Measurements from ENCODE around the gene ELP4.

ELP4 gene

DNA sequence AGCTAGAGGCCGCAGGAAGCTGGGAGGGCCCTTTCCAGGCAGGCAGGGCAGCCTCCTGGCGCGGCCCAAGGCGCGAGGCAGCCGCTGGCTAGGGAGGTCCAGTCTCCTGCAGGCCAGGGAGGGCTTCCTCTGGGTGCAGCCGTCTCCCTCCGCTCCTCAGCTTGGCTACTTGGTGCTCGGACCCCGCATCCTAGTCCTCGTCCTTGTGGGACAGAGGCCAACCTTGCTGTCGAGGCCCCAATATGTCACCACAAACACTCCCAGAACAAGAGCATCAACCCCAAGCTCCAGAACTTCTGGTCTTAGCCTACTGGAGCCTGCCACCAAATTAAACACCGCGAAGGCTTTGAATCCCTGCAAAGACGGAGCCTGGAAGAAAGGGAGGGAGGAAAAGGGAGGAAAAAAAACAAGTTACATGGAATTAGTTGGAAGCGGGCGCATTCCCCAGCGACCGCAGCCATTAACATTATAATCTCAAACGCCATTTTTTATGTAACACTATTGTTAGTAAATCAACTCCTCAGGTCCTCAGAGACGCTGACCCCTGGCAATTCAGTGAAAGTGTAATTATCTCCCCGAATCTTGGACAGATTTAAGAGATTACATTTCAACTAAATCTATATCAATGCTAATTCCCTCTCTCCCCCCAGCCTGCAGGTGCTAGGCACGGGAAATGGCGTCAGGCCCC lies 314.2 kb downstream of the ELP4 start:
- TF ChIP-seq, protein P1, sequence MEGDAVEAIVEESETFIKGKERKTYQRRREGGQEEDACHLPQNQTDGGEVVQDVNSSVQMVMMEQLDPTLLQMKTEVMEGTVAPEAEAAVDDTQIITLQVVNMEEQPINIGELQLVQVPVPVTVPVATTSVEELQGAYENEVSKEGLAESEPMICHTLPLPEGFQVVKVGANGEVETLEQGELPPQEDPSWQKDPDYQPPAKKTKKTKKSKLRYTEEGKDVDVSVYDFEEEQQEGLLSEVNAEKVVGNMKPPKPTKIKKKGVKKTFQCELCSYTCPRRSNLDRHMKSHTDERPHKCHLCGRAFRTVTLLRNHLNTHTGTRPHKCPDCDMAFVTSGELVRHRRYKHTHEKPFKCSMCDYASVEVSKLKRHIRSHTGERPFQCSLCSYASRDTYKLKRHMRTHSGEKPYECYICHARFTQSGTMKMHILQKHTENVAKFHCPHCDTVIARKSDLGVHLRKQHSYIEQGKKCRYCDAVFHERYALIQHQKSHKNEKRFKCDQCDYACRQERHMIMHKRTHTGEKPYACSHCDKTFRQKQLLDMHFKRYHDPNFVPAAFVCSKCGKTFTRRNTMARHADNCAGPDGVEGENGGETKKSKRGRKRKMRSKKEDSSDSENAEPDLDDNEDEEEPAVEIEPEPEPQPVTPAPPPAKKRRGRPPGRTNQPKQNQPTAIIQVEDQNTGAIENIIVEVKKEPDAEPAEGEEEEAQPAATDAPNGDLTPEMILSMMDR (IDR thresholded peaks at IDR 0.05; ENCODE audit: low read length), result no peak
- TF ChIP-seq EZH2 (IDR thresholded peaks at IDR 0.05; ENCODE audit: borderline replicate concordance, low read length), result no peak
- H3K36me3 ChIP-seq (ENCODE audit: insufficient read depth, low read length), result no peaks in the 10 kb centered on the region
- no peaks in the 10 kb centered on the region for H3K79me2 ChIP-seq (ENCODE audit: insufficient read depth, low read length)
- no peaks in the 10 kb centered on the region for H3K4me1 ChIP-seq (ENCODE audit: insufficient read depth, low read length, severe bottlenecking)
- no peak overlapping the region for H2AFZ ChIP-seq (ENCODE audit: low read length)
- no peak overlapping the region for H3K4me2 ChIP-seq (ENCODE audit: low read length)
- H3K9me3 ChIP-seq (ENCODE audit: low read length), result no peaks in the 10 kb centered on the region
- H3K27me3 ChIP-seq (ENCODE audit: insufficient read depth, low read length), result no peaks in the 10 kb centered on the region
- H3K9me2 ChIP-seq (ENCODE audit: low read depth, low read length), result no peaks in the 10 kb centered on the region
- no peak overlapping the region for H3K9ac ChIP-seq (ENCODE audit: low read length)
- H3F3A ChIP-seq (ENCODE audit: insufficient read depth, low read length), result no peaks in the 10 kb centered on the region
- no peak overlapping the region for H3K4me3 ChIP-seq (ENCODE audit: low read depth, low read length, poor library complexity, severe bottlenecking)
- H3K27ac ChIP-seq (ENCODE audit: low read depth, low read length, poor library complexity, severe bottlenecking), result no peak overlapping the region
- no peaks in the 10 kb centered on the region for H4K20me1 ChIP-seq (ENCODE audit: insufficient read depth, low read length)

DNA sequence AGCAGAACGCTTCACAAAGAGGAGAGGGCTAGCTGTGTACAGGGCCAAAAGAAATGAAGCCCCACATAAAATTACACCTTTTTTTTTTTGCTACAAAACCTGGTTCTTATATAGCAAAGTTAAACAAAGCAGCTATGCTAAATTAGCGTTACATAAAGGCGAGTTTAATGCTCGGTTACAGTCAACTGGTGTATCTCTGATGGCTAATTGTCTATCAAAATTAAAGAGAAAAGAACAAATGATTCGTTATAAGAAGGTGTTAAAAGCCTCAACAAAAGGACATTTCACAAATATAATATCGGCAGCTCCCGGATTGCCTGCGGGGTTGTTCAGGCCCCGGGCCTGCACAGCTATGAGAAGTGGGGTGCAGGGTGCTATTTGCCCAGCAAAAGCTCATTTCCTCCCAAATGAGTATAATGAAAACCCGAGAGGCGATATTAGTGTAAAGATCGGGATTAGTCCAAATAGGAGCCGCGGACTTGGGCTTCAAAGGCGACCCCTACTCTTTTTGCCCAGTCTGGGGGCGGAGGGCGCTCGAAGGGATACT lies 314.8 kb downstream of the ELP4 start:
- Histone ChIP-seq H3K9me2 (ENCODE audit: low read depth, low read length) (no peaks in the 10 kb centered on the region), H3K9me3 (ENCODE audit: low read length) (no peaks in the 10 kb centered on the region), H2AFZ (ENCODE audit: low read length) (no peak overlapping the region), H3K4me3 (ENCODE audit: low read depth, low read length, poor library complexity, severe bottlenecking) (no peak overlapping the region), H3K4me1 (ENCODE audit: insufficient read depth, low read length, severe bottlenecking) (no peaks in the 10 kb centered on the region), H3K27ac (ENCODE audit: low read depth, low read length, poor library complexity, severe bottlenecking) (no peak overlapping the region), H3K27me3 (ENCODE audit: insufficient read depth, low read length) (no peaks in the 10 kb centered on the region), H3K9ac (ENCODE audit: low read length) (no peak overlapping the region), H3K4me2 (ENCODE audit: low read length) (no peak overlapping the region), H3K36me3 (ENCODE audit: insufficient read depth, low read length) (no peaks in the 10 kb centered on the region), H3K79me2 (ENCODE audit: insufficient read depth, low read length) (no peaks in the 10 kb centered on the region), H4K20me1 (ENCODE audit: insufficient read depth, low read length) (no peaks in the 10 kb centered on the region), H3F3A (ENCODE audit: insufficient read depth, low read length) (no peaks in the 10 kb centered on the region)
- TF ChIP-seq EZH2 (IDR thresholded peaks at IDR 0.05; ENCODE audit: borderline replicate concordance, low read length), result no peak
- TF ChIP-seq, protein P1 (IDR thresholded peaks at IDR 0.05; ENCODE audit: low read length), result no peak

DNA sequence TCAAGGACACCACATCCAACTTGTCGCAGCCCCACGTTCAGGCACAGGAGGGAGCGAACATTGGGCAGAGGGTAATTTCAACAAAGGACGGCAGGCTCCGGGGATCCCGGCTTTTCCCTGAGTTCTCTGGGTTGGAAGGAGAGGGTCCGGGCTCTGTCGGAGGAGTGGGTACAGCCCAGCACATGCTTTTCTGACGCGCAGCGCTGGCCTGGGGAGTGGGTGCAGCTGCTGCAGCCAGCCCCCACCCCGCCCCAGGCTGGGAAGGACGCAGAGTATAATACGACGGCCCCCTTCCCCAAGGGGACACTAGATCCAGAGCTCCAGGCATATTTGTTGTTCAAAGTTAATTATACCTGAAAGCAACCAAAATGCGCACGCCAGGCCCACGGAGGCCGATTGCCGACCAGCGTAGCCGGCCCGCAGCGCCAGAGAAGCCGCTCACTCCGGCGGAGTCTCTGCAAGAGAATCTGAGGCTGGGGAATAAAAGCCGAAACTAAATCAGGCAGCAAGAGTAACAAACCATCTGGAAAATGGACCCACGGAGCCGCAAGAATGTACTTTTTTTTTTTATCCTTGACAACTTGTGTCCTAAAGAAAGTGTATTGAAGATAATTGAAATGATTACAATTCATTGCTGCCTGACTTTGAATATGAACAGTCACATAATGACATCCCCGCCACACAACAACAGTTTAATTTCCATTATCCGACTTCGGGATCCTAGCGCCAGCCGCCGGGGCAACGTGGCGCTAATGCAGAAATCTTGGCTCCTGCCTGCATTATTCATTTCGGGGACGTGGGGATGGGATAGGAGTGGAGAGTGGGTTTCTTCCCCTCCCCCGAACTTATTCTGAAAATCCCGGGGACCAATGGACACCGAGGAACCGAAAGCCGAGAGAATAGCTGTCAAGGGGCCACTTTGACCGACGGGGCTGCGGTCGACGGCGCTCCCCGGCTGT lies 315.6 kb downstream of the ELP4 start:
- Histone ChIP-seq H3F3A (ENCODE audit: insufficient read depth, low read length) (no peaks in the 10 kb centered on the region), H3K27me3 (ENCODE audit: insufficient read depth, low read length) (no peaks in the 10 kb centered on the region)

More for the DNA sequence above, 315.6 kb downstream of the ELP4 start:
- H4K20me1 ChIP-seq (ENCODE audit: insufficient read depth, low read length), result no peaks in the 10 kb centered on the region
- no peaks in the 10 kb centered on the region for H3K9me3 ChIP-seq (ENCODE audit: low read length)
- H2AFZ ChIP-seq (ENCODE audit: low read length), result no peak overlapping the region
- no peaks in the 10 kb centered on the region for H3K36me3 ChIP-seq (ENCODE audit: insufficient read depth, low read length)
- TF ChIP-seq, protein P1 (IDR thresholded peaks at IDR 0.05; ENCODE audit: low read length), result no peak
- TF ChIP-seq EZH2 (IDR thresholded peaks at IDR 0.05; ENCODE audit: borderline replicate concordance, low read length), result no peak
- H3K79me2 ChIP-seq (ENCODE audit: insufficient read depth, low read length), result no peaks in the 10 kb centered on the region
- H3K27ac ChIP-seq (ENCODE audit: low read depth, low read length, poor library complexity, severe bottlenecking), result no peak overlapping the region
- no peak overlapping the region for H3K9ac ChIP-seq (ENCODE audit: low read length)
- H3K9me2 ChIP-seq (ENCODE audit: low read depth, low read length), result no peaks in the 10 kb centered on the region
- H3K4me1 ChIP-seq (ENCODE audit: insufficient read depth, low read length, severe bottlenecking), result no peaks in the 10 kb centered on the region
- H3K4me2 ChIP-seq (ENCODE audit: low read length), result no peak overlapping the region
- no peak overlapping the region for H3K4me3 ChIP-seq (ENCODE audit: low read depth, low read length, poor library complexity, severe bottlenecking)
